ENCODE results near the gene TMEM51. TPM values are rescaled to one million over a fixed set of nuclear protein-coding genes. Genes with fewer than 3 reads are reported as not detected.

The TMEM51 gene
- total RNA-seq, result 0.11 and 0.16 TPM in 2 replicates

- peak within 1 kb of the TSS; percentile 50 for H3K4me3 Mint-ChIP-seq (ENCODE audit: low read depth)
- H3K27me3 Mint-ChIP-seq (ENCODE audit: low read depth), result peaks cover 58% of the 10 kb centered on the region
- intact Hi-C loops (cut with micrococcal nuclease), result loop anchor here (10.0 kb wide), 1 partner anchor 121 kb away; no protein-coding TSS in a partner anchor
- H3K36me3 Mint-ChIP-seq (ENCODE audit: low read depth), result no peaks in the 10 kb centered on the region
- H3K4me1 Mint-ChIP-seq (ENCODE audit: low read depth), result peaks cover 19% of the 10 kb centered on the region
- DNase-seq (ENCODE audit: low spot score), result no peak
- H3K9me3 Mint-ChIP-seq, result no peaks in the 10 kb centered on the region
- no peak within 1 kb of the TSS for H3K27ac Mint-ChIP-seq
Observed at GRCh38 chr1:15153184-15153841, at the start of gene TMEM51. Gene TMEM51 (plus strand): TSS chr1:15153747. CDS start chr1:15215088, 61,341 bp downstream.

GRCh38 chr1:15103906-15104305 is 49.6 kb upstream of the TMEM51 start:
- no peak for DNase-seq (ENCODE audit: low spot score)
- intact Hi-C loops (cut with micrococcal nuclease), result no loop called here
- Mint-ChIP-seq H3K4me3 (ENCODE audit: low read depth) (no peak overlapping the region), H3K9me3 (no peaks in the 10 kb centered on the region), H3K27me3 (ENCODE audit: low read depth) (peaks cover 17% of the 10 kb centered on the region), H3K36me3 (ENCODE audit: low read depth) (no peaks in the 10 kb centered on the region), H3K4me1 (ENCODE audit: low read depth) (peaks cover 4% of the 10 kb centered on the region), H3K27ac (no peak overlapping the region)

- peaks cover 4% of the 10 kb centered on the region for H3K4me1 Mint-ChIP-seq (ENCODE audit: low read depth)
- DNase-seq (ENCODE audit: low spot score), result no peak
- H3K36me3 Mint-ChIP-seq (ENCODE audit: low read depth), result no peaks in the 10 kb centered on the region
- intact Hi-C loops (cut with micrococcal nuclease), result no loop called here
- H3K27me3 Mint-ChIP-seq (ENCODE audit: low read depth), result peaks cover 17% of the 10 kb centered on the region
- no peak overlapping the region for H3K4me3 Mint-ChIP-seq (ENCODE audit: low read depth)
- H3K27ac Mint-ChIP-seq, result no peak overlapping the region
- H3K9me3 Mint-ChIP-seq, result no peaks in the 10 kb centered on the region
Observed at GRCh38 chr1:15104768-15105167, 48.8 kb upstream of the TMEM51 start.

- no peaks in the 10 kb centered on the region for H3K4me1 Mint-ChIP-seq (ENCODE audit: low read depth)
- H3K4me3 Mint-ChIP-seq (ENCODE audit: low read depth), result no peak overlapping the region
- H3K27me3 Mint-ChIP-seq (ENCODE audit: low read depth), result peaks cover 9% of the 10 kb centered on the region
- H3K27ac Mint-ChIP-seq, result no peak overlapping the region
- no peaks in the 10 kb centered on the region for H3K9me3 Mint-ChIP-seq
- no peak for DNase-seq (ENCODE audit: low spot score)
- H3K36me3 Mint-ChIP-seq (ENCODE audit: low read depth), result no peaks in the 10 kb centered on the region
- intact Hi-C loops (cut with micrococcal nuclease), result no loop called here
Observed at GRCh38 chr1:15106608-15107007, 46.9 kb upstream of the TMEM51 start.

- Mint-ChIP-seq H3K4me3 (ENCODE audit: low read depth) (no peak overlapping the region), H3K27ac (no peak overlapping the region), H3K9me3 (no peaks in the 10 kb centered on the region), H3K27me3 (ENCODE audit: low read depth) (peaks cover 6% of the 10 kb centered on the region), H3K4me1 (ENCODE audit: low read depth) (peaks cover 3% of the 10 kb centered on the region), H3K36me3 (ENCODE audit: low read depth) (no peaks in the 10 kb centered on the region)
- intact Hi-C loops (cut with micrococcal nuclease), result no loop called here
- DNase-seq (ENCODE audit: low spot score), result no peak
Observed at GRCh38 chr1:15107058-15107687, 46.4 kb upstream of the TMEM51 start.

- peaks cover 8% of the 10 kb centered on the region for H3K4me1 Mint-ChIP-seq (ENCODE audit: low read depth)
- DNase-seq (ENCODE audit: low spot score), result no peak
- no peak overlapping the region for H3K27ac Mint-ChIP-seq
- peaks cover 6% of the 10 kb centered on the region for H3K27me3 Mint-ChIP-seq (ENCODE audit: low read depth)
- no peaks in the 10 kb centered on the region for H3K9me3 Mint-ChIP-seq
- no peaks in the 10 kb centered on the region for H3K36me3 Mint-ChIP-seq (ENCODE audit: low read depth)
- intact Hi-C loops (cut with micrococcal nuclease), result no loop called here
- no peak overlapping the region for H3K4me3 Mint-ChIP-seq (ENCODE audit: low read depth)
Observed at GRCh38 chr1:15107911-15108310, 45.6 kb upstream of the TMEM51 start.

- no peaks in the 10 kb centered on the region for H3K36me3 Mint-ChIP-seq (ENCODE audit: low read depth)
- DNase-seq (ENCODE audit: low spot score), result no peak
- H3K4me1 Mint-ChIP-seq (ENCODE audit: low read depth), result peaks cover 8% of the 10 kb centered on the region
- no peaks in the 10 kb centered on the region for H3K9me3 Mint-ChIP-seq
- no peak overlapping the region for H3K4me3 Mint-ChIP-seq (ENCODE audit: low read depth)
- no peak overlapping the region for H3K27ac Mint-ChIP-seq
- peaks cover 3% of the 10 kb centered on the region for H3K27me3 Mint-ChIP-seq (ENCODE audit: low read depth)
- intact Hi-C loops (cut with micrococcal nuclease), result no loop called here
Observed at GRCh38 chr1:15110128-15110866, 43.2 kb upstream of the TMEM51 start.

GRCh38 chr1:15110867-15111230 is 42.7 kb upstream of the TMEM51 start:
- Mint-ChIP-seq H3K27me3 (ENCODE audit: low read depth) (peaks cover 3% of the 10 kb centered on the region), H3K4me1 (ENCODE audit: low read depth) (peaks cover 8% of the 10 kb centered on the region), H3K4me3 (ENCODE audit: low read depth) (no peak overlapping the region), H3K36me3 (ENCODE audit: low read depth) (no peaks in the 10 kb centered on the region), H3K27ac (no peak overlapping the region), H3K9me3 (no peaks in the 10 kb centered on the region)
- intact Hi-C loops (cut with micrococcal nuclease), result no loop called here
- DNase-seq (ENCODE audit: low spot score), result no peak

GRCh38 chr1:15113146-15113545 is 40.4 kb upstream of the TMEM51 start:
- no peaks in the 10 kb centered on the region for H3K27me3 Mint-ChIP-seq (ENCODE audit: low read depth)
- intact Hi-C loops (cut with micrococcal nuclease), result no loop called here
- peaks cover 8% of the 10 kb centered on the region for H3K4me1 Mint-ChIP-seq (ENCODE audit: low read depth)
- no peak for DNase-seq (ENCODE audit: low spot score)
- no peaks in the 10 kb centered on the region for H3K36me3 Mint-ChIP-seq (ENCODE audit: low read depth)
- no peak overlapping the region for H3K27ac Mint-ChIP-seq
- no peak overlapping the region for H3K4me3 Mint-ChIP-seq (ENCODE audit: low read depth)
- H3K9me3 Mint-ChIP-seq, result no peaks in the 10 kb centered on the region

GRCh38 chr1:15114884-15115283 is 38.7 kb upstream of the TMEM51 start:
- Mint-ChIP-seq H3K9me3 (no peaks in the 10 kb centered on the region), H3K4me1 (ENCODE audit: low read depth) (peaks cover 8% of the 10 kb centered on the region), H3K27ac (no peak overlapping the region), H3K4me3 (ENCODE audit: low read depth) (no peak overlapping the region), H3K36me3 (ENCODE audit: low read depth) (no peaks in the 10 kb centered on the region), H3K27me3 (ENCODE audit: low read depth) (no peaks in the 10 kb centered on the region)
- no peak for DNase-seq (ENCODE audit: low spot score)
- intact Hi-C loops (cut with micrococcal nuclease), result no loop called here

- DNase-seq (ENCODE audit: low spot score), result no peak
- no peaks in the 10 kb centered on the region for H3K9me3 Mint-ChIP-seq
- no peaks in the 10 kb centered on the region for H3K36me3 Mint-ChIP-seq (ENCODE audit: low read depth)
- no peak overlapping the region for H3K27ac Mint-ChIP-seq
- no peaks in the 10 kb centered on the region for H3K27me3 Mint-ChIP-seq (ENCODE audit: low read depth)
- peaks cover 8% of the 10 kb centered on the region for H3K4me1 Mint-ChIP-seq (ENCODE audit: low read depth)
- no peak overlapping the region for H3K4me3 Mint-ChIP-seq (ENCODE audit: low read depth)
- intact Hi-C loops (cut with micrococcal nuclease), result no loop called here
Observed at GRCh38 chr1:15115542-15116330, 37.8 kb upstream of the TMEM51 start.

GRCh38 chr1:15116966-15117365 is 36.6 kb upstream of the TMEM51 start:
- no peaks in the 10 kb centered on the region for H3K36me3 Mint-ChIP-seq (ENCODE audit: low read depth)
- no peak overlapping the region for H3K4me3 Mint-ChIP-seq (ENCODE audit: low read depth)
- no peak for DNase-seq (ENCODE audit: low spot score)
- H3K9me3 Mint-ChIP-seq, result no peaks in the 10 kb centered on the region
- peaks cover 7% of the 10 kb centered on the region for H3K4me1 Mint-ChIP-seq (ENCODE audit: low read depth)
- no peak overlapping the region for H3K27ac Mint-ChIP-seq
- intact Hi-C loops (cut with micrococcal nuclease), result no loop called here
- H3K27me3 Mint-ChIP-seq (ENCODE audit: low read depth), result no peaks in the 10 kb centered on the region
